ENCODE data around the gene C17orf78. TPM values are rescaled to one million over a fixed set of nuclear protein-coding genes. Genes with fewer than 3 reads are reported as not detected.

Gene C17orf78
- not detected in 2 replicates for total RNA-seq

DNA sequence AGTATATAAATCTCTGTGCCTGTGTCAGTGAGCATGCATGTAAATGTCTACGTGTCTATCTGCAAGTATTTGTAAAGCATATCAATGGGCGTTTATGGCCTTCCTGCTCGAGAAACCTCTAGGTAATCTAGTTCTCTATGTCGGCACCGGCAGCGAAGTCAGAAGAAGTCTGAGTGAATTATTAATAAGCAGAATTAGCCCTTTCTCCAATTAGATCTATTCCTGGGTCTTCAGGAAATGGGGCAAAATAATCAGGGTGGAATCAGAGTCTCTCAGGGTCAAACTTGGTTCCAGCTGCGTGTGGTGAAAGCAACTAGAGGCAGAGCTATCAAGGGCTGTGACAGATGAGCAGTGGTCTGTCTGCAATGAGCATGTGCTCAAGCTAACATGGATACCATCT is at the start of gene C17orf78:
Gene C17orf78, plus strand, starts transcription at position 280 of the 400 bp plus-strand sequence. Its CDS starts 108 bp downstream, at position 388.

GRCh38 chr17:37406635-37407461 is 31.1 kb downstream of the C17orf78 start, which contains the start of the genes ACACA and TADA2A:
TSS of gene ACACA (minus strand) at chr17:37406836. CDS start at chr17:37406299, 537 bp downstream.
TSS of gene TADA2A (plus strand) at chr17:37406886. CDS start at chr17:37411366, 4,480 bp downstream.

Other genes starting within 250 kb of the C17orf78 start
- gene ACACA, start 30.9 kb downstream of the C17orf78 start, total RNA-seq, result 33.4 and 37.0 TPM in 2 replicates
- 15.7 and 18.3 TPM in 2 replicates for gene TADA2A, start 30.9 kb downstream of the C17orf78 start, total RNA-seq
- gene DUSP14, start 113.9 kb downstream of the C17orf78 start, total RNA-seq, result 37.9 and 45.4 TPM in 2 replicates
- 9.0 and 11.4 TPM in 2 replicates for gene SYNRG, start 233.4 kb downstream of the C17orf78 start, total RNA-seq